Measurements from ENCODE around the gene ETFA.
A peak's percentile ranks its signal among the peaks of the same experiment; 100 is the strongest.

Gene ETFA

GRCh38 chr15:76311100-76311953 lies at the start of gene ETFA:
ETFA (minus strand) TSS chr15:76311469; CDS start chr15:76311388, 81 bp downstream.
- peak within 1 kb of the TSS; percentile 86 for H3K27ac ChIP-seq (ENCODE audit: poor library complexity, severe bottlenecking)
- peak; percentile 100 for DNase-seq (ENCODE audit: low spot score)
- H3K36me3 ChIP-seq (ENCODE audit: low read depth): peaks cover 25% of the 10 kb centered on the region
- no peaks in the 10 kb centered on the region for H3K9me3 ChIP-seq (ENCODE audit: severe bottlenecking)
- peak; percentile 93 for ATAC-seq (ENCODE audit: low read depth)
- H3K4me1 ChIP-seq (ENCODE audit: insufficient read depth, poor library complexity, severe bottlenecking): peaks cover 22% of the 10 kb centered on the region
- no peaks in the 10 kb centered on the region for H3K27me3 ChIP-seq (ENCODE audit: insufficient read depth, poor library complexity, severe bottlenecking)
- TF ChIP-seq CTCF (IDR thresholded peaks at IDR 0.05; ENCODE audit: poor library complexity, severe bottlenecking): no peak
- H3K4me3 ChIP-seq (ENCODE audit: severe bottlenecking): peak within 1 kb of the TSS; percentile 69

GRCh38 chr15:76360416-76360815 lies 49.1 kb upstream of the ETFA start:
- ATAC-seq (ENCODE audit: low read depth): no peak
- Histone ChIP-seq H3K9me3 (ENCODE audit: severe bottlenecking) (no peaks in the 10 kb centered on the region), H3K27me3 (ENCODE audit: insufficient read depth, poor library complexity, severe bottlenecking) (no peaks in the 10 kb centered on the region), H3K36me3 (ENCODE audit: low read depth) (no peaks in the 10 kb centered on the region), H3K4me3 (ENCODE audit: severe bottlenecking) (no peak overlapping the region), H3K27ac (ENCODE audit: poor library complexity, severe bottlenecking) (no peak overlapping the region), H3K4me1 (ENCODE audit: insufficient read depth, poor library complexity, severe bottlenecking) (no peaks in the 10 kb centered on the region)
- no peak for DNase-seq (ENCODE audit: low spot score)
- no peak for TF ChIP-seq CTCF (IDR thresholded peaks at IDR 0.05; ENCODE audit: poor library complexity, severe bottlenecking)

- H3K36me3 ChIP-seq (ENCODE audit: low read depth): no peaks in the 10 kb centered on the region
- ATAC-seq (ENCODE audit: low read depth): no peak
Measured at GRCh38 chr15:76359152-76359551, 47.9 kb upstream of the ETFA start.

GRCh38 chr15:76358453-76358852 lies 47.2 kb upstream of the ETFA start:
- no peaks in the 10 kb centered on the region for H3K4me1 ChIP-seq (ENCODE audit: insufficient read depth, poor library complexity, severe bottlenecking)
- no peak for TF ChIP-seq CTCF (IDR thresholded peaks at IDR 0.05; ENCODE audit: poor library complexity, severe bottlenecking)
- H3K36me3 ChIP-seq (ENCODE audit: low read depth): no peaks in the 10 kb centered on the region; the same call in 1 of the 2 replicates
- no peak overlapping the region for H3K4me3 ChIP-seq (ENCODE audit: severe bottlenecking)
- H3K27me3 ChIP-seq (ENCODE audit: insufficient read depth, poor library complexity, severe bottlenecking): no peaks in the 10 kb centered on the region
- ATAC-seq (ENCODE audit: low read depth): no peak
- DNase-seq (ENCODE audit: low spot score): no peak
- no peak overlapping the region for H3K27ac ChIP-seq (ENCODE audit: poor library complexity, severe bottlenecking)
- H3K9me3 ChIP-seq (ENCODE audit: severe bottlenecking): no peaks in the 10 kb centered on the region

More at GRCh38 chr15:76359152-76359551, 47.9 kb upstream of the ETFA start:
- Histone ChIP-seq H3K27ac (ENCODE audit: poor library complexity, severe bottlenecking) (no peak overlapping the region), H3K4me3 (ENCODE audit: severe bottlenecking) (no peak overlapping the region), H3K9me3 (ENCODE audit: severe bottlenecking) (no peaks in the 10 kb centered on the region), H3K27me3 (ENCODE audit: insufficient read depth, poor library complexity, severe bottlenecking) (no peaks in the 10 kb centered on the region), H3K4me1 (ENCODE audit: insufficient read depth, poor library complexity, severe bottlenecking) (no peaks in the 10 kb centered on the region)
- no peak for DNase-seq (ENCODE audit: low spot score)
- no peak for TF ChIP-seq CTCF (IDR thresholded peaks at IDR 0.05; ENCODE audit: poor library complexity, severe bottlenecking)
